ENCODE measurements around the gene PDE8B. TPM values are rescaled to one million over a fixed set of nuclear protein-coding genes. Genes with fewer than 3 reads are reported as not detected.

PDE8B gene
- total and polyA plus RNA-seq, 2 donors (not counting 1 experiment from before 2014, with no cell fraction given), result 0.07 TPM; not detected in 1

DNA sequence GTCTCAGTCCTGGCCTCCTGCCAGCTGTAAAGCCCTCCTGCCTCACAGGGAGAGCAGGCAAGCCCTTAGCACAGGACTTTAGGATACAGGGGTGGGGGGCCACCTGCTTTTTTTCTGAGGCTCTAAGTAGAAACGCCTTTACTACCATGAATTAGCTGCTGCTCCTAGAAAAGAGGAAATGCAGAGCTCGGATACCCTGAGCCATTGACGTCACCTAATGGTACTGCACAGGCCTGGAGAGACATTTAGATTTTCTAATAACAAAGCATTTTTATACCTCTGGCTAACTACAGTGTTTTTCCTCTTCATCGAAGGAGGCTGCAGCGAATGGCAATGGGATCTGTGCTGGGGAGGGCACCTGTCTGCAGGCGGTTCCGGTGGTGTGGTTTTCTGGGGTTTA, 144.6 kb downstream of the PDE8B start:
- peak overlapping the region; percentile 27 for H2AFZ ChIP-seq (ENCODE audit: insufficient read depth, low read depth, low read length, poor library complexity, severe bottlenecking)
- Mint-ChIP-seq H3K27ac (no peak overlapping the region), H3K9me3 (ENCODE audit: insufficient read depth) (no peaks in the 10 kb centered on the region), H3K4me1 (peaks cover 7% of the 10 kb centered on the region), H3K4me3 (no peak overlapping the region), H3K27me3 (no peaks in the 10 kb centered on the region)
- no peak overlapping the region for H3K9ac ChIP-seq (ENCODE audit: low read length)
- H3K79me2 ChIP-seq (ENCODE audit: control insufficient read depth, insufficient read depth, low read length), result no peaks in the 10 kb centered on the region
- H4K20me1 ChIP-seq (ENCODE audit: control insufficient read depth, insufficient read depth, low read length, poor library complexity, severe bottlenecking), result no peaks in the 10 kb centered on the region
- WGBS (ENCODE audit: insufficient coverage), result 73% methylated on average over 3 of the region's 7 CpGs
- H3K9me3 ChIP-seq (ENCODE audit: control extremely low read depth in 1 of 3, control insufficient read depth in 2 of 3, insufficient read depth in 1 of 3, low read length in 2 of 3), result no peaks in the 10 kb centered on the region
- peaks cover 0 to 6% of the 10 kb centered on the region in 2 donors for H3K4me1 ChIP-seq (ENCODE audit: control insufficient read depth in 2 of 2, insufficient read depth in 2 of 2, low read length in 2 of 2)
- DNase-seq, result no peak
- POLR2A ChIA-PET, result no interaction called here
- no peak for TF ChIP-seq EZH2 (IDR thresholded peaks at IDR 0.05; ENCODE audit: borderline replicate concordance, insufficient read depth, low read depth, low read length, poor library complexity, severe bottlenecking)
- no peak for TF ChIP-seq CTCF (IDR thresholded peaks at IDR 0.05)
- H3K36me3 ChIP-seq (replicated peaks in 1 of 2; ENCODE audit: control extremely low read depth in 1 of 2, control insufficient read depth in 1 of 2, extremely low read depth in 1 of 2, insufficient read depth in 2 of 2, low read length in 1 of 2), result no peaks in the 10 kb centered on the region
- CTCF ChIA-PET, result no interaction called here
- no peak overlapping the region for H3K27ac ChIP-seq (ENCODE audit: low read length in 2 of 2)
- no peaks in the 10 kb centered on the region for H3K27me3 ChIP-seq (replicated peaks in 1 of 4; ENCODE audit: control extremely low read depth in 1 of 4, control insufficient read depth in 3 of 4, insufficient read depth in 4 of 4, low read length in 3 of 4)
- H3K4me3 ChIP-seq (ENCODE audit: control extremely low read depth in 1 of 5, extremely low read depth in 1 of 5, insufficient read depth in 1 of 5, low read depth in 2 of 5, low read length in 4 of 5), result no peak overlapping the region
- ATAC-seq (ENCODE audit: low read depth), result peak; percentile 36
- H3K4me2 ChIP-seq (replicated peaks; ENCODE audit: low read depth, low read length, poor library complexity, severe bottlenecking), result no peak overlapping the region
- intact Hi-C loops (cut with micrococcal nuclease), result no loop called here

DNA sequence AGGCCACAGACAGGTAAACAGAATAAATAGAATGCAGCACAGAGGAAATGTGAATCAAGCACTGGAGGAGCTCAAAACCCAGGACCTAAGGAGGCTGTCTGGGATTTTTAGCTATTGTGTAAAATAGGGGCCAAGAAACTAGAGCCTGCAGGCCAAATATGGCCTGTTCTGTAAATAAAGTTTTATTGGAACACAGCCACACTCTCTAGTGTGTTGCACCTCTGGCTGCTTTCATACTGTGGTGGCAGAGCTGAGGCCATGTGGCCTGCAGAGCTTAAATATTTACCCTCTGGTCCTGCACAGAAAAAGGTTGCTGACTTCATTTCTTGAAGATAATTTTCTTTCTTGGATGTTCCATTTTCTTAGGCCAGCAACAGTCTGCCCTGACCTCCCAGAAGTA, 145.3 kb downstream of the PDE8B start:
- H3K4me1 Mint-ChIP-seq, result peaks cover 7% of the 10 kb centered on the region
- no peaks in the 10 kb centered on the region for H3K27me3 ChIP-seq (replicated peaks in 1 of 4; ENCODE audit: control extremely low read depth in 1 of 4, control insufficient read depth in 3 of 4, insufficient read depth in 4 of 4, low read length in 3 of 4)
- ChIA-PET CTCF (no interaction called here), POLR2A (no interaction called here)
- H3K4me2 ChIP-seq (replicated peaks; ENCODE audit: low read depth, low read length, poor library complexity, severe bottlenecking), result no peak overlapping the region
- DNase-seq (no peak), ATAC-seq (ENCODE audit: low read depth) (no peak)
- no peaks in the 10 kb centered on the region for H3K9me3 ChIP-seq (ENCODE audit: control extremely low read depth in 1 of 3, control insufficient read depth in 2 of 3, insufficient read depth in 1 of 3, low read length in 2 of 3)
- no peaks in the 10 kb centered on the region for H3K36me3 ChIP-seq (replicated peaks in 1 of 2; ENCODE audit: control extremely low read depth in 1 of 2, control insufficient read depth in 1 of 2, extremely low read depth in 1 of 2, insufficient read depth in 2 of 2, low read length in 1 of 2)
- no peaks in the 10 kb centered on the region for H4K20me1 ChIP-seq (ENCODE audit: control insufficient read depth, insufficient read depth, low read length, poor library complexity, severe bottlenecking)
- no peak overlapping the region for H3K9ac ChIP-seq (ENCODE audit: low read length)
- intact Hi-C loops (cut with micrococcal nuclease), result no loop called here
- TF ChIP-seq EZH2 (IDR thresholded peaks at IDR 0.05; ENCODE audit: borderline replicate concordance, insufficient read depth, low read depth, low read length, poor library complexity, severe bottlenecking) (no peak), CTCF (IDR thresholded peaks at IDR 0.05) (no peak)
- H3K79me2 ChIP-seq (ENCODE audit: control insufficient read depth, insufficient read depth, low read length), result no peaks in the 10 kb centered on the region
- no peaks in the 10 kb centered on the region for H3K27me3 Mint-ChIP-seq
- H3K27ac Mint-ChIP-seq, result no peak overlapping the region
- H3K27ac ChIP-seq (ENCODE audit: low read length in 2 of 2), result no peak overlapping the region
- H3K9me3 Mint-ChIP-seq (ENCODE audit: insufficient read depth), result no peaks in the 10 kb centered on the region
- H3K4me3 Mint-ChIP-seq, result no peak overlapping the region
- peaks cover 0 to 6% of the 10 kb centered on the region in 2 donors for H3K4me1 ChIP-seq (ENCODE audit: control insufficient read depth in 2 of 2, insufficient read depth in 2 of 2, low read length in 2 of 2)
- peak overlapping the region; percentile 27 for H2AFZ ChIP-seq (ENCODE audit: insufficient read depth, low read depth, low read length, poor library complexity, severe bottlenecking)
- H3K4me3 ChIP-seq (ENCODE audit: control extremely low read depth in 1 of 5, extremely low read depth in 1 of 5, insufficient read depth in 1 of 5, low read depth in 2 of 5, low read length in 4 of 5), result no peak overlapping the region
